Measurements from ENCODE around the gene PDE8B.

DNA sequence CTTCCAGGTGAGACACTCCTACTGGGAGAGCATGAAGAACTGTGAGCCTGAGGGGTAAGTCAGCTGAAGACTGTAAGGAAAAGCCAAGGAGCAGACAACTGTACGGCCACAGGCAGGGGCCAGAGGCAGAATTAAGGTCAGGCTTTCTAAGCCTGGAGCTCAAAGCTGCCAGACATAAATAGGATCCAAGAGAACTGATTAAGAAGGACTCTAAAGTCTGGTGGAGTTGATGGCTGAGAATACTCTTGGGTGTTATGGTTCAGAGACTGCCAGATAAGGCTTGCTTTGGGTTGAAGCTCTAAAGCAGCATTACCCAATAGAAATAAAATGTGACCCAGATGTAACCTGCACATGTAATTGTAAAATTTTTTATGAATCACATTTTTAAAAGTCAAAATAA is 12.2 kb downstream of the PDE8B start:
- no peak for TF ChIP-seq FOXA1 (IDR thresholded peaks at IDR 0.05)
- TF ChIP-seq TAF1 (conservative IDR thresholded peaks at IDR 0.05): no peak
- TF ChIP-seq, protein P1, sequence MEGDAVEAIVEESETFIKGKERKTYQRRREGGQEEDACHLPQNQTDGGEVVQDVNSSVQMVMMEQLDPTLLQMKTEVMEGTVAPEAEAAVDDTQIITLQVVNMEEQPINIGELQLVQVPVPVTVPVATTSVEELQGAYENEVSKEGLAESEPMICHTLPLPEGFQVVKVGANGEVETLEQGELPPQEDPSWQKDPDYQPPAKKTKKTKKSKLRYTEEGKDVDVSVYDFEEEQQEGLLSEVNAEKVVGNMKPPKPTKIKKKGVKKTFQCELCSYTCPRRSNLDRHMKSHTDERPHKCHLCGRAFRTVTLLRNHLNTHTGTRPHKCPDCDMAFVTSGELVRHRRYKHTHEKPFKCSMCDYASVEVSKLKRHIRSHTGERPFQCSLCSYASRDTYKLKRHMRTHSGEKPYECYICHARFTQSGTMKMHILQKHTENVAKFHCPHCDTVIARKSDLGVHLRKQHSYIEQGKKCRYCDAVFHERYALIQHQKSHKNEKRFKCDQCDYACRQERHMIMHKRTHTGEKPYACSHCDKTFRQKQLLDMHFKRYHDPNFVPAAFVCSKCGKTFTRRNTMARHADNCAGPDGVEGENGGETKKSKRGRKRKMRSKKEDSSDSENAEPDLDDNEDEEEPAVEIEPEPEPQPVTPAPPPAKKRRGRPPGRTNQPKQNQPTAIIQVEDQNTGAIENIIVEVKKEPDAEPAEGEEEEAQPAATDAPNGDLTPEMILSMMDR (IDR thresholded peaks at IDR 0.05; ENCODE audit: low read depth, low read length, missing input control): no peak
- TF ChIP-seq, protein P2, sequence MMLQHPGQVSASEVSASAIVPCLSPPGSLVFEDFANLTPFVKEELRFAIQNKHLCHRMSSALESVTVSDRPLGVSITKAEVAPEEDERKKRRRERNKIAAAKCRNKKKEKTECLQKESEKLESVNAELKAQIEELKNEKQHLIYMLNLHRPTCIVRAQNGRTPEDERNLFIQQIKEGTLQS (IDR thresholded peaks at IDR 0.05): no peak
- no peak for TF ChIP-seq GABPA (IDR thresholded peaks at IDR 0.05 in 1 of 2, conservative IDR thresholded peaks at IDR 0.05 in 1 of 2)
- TF ChIP-seq, protein P3, sequence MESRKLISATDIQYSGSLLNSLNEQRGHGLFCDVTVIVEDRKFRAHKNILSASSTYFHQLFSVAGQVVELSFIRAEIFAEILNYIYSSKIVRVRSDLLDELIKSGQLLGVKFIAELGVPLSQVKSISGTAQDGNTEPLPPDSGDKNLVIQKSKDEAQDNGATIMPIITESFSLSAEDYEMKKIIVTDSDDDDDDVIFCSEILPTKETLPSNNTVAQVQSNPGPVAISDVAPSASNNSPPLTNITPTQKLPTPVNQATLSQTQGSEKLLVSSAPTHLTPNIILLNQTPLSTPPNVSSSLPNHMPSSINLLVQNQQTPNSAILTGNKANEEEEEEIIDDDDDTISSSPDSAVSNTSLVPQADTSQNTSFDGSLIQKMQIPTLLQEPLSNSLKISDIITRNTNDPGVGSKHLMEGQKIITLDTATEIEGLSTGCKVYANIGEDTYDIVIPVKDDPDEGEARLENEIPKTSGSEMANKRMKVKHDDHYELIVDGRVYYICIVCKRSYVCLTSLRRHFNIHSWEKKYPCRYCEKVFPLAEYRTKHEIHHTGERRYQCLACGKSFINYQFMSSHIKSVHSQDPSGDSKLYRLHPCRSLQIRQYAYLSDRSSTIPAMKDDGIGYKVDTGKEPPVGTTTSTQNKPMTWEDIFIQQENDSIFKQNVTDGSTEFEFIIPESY (IDR thresholded peaks at IDR 0.05): no peak
- TF ChIP-seq RXRA (IDR thresholded peaks at IDR 0.05): no peak
- no peak for TF ChIP-seq FOXA2 (IDR thresholded peaks at IDR 0.05)
- TF ChIP-seq, protein P4, sequence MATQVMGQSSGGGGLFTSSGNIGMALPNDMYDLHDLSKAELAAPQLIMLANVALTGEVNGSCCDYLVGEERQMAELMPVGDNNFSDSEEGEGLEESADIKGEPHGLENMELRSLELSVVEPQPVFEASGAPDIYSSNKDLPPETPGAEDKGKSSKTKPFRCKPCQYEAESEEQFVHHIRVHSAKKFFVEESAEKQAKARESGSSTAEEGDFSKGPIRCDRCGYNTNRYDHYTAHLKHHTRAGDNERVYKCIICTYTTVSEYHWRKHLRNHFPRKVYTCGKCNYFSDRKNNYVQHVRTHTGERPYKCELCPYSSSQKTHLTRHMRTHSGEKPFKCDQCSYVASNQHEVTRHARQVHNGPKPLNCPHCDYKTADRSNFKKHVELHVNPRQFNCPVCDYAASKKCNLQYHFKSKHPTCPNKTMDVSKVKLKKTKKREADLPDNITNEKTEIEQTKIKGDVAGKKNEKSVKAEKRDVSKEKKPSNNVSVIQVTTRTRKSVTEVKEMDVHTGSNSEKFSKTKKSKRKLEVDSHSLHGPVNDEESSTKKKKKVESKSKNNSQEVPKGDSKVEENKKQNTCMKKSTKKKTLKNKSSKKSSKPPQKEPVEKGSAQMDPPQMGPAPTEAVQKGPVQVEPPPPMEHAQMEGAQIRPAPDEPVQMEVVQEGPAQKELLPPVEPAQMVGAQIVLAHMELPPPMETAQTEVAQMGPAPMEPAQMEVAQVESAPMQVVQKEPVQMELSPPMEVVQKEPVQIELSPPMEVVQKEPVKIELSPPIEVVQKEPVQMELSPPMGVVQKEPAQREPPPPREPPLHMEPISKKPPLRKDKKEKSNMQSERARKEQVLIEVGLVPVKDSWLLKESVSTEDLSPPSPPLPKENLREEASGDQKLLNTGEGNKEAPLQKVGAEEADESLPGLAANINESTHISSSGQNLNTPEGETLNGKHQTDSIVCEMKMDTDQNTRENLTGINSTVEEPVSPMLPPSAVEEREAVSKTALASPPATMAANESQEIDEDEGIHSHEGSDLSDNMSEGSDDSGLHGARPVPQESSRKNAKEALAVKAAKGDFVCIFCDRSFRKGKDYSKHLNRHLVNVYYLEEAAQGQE (IDR thresholded peaks at IDR 0.05): no peak
